NT2/D1 (cell line): ENCODE results near the gene IMPDH1.

ENCODE experiments used
- SUZ12 ChIP-seq: IDR thresholded peaks from 2 replicates; pipeline ENCODE4 v1.6.1; 2011; ENCODE audit not compliant: insufficient read length, insufficient read depth; ENCODE audit errors: extremely low read depth
- YY1 ChIP-seq: IDR thresholded peaks from 2 replicates; pipeline ENCODE4 v1.6.1; 2011; ENCODE audit not compliant: insufficient read length, insufficient read depth
- ZNF274 ChIP-seq: IDR thresholded peaks from 2 replicates; pipeline ENCODE4 v1.6.1; 2011; ENCODE audit warnings: mild to moderate bottlenecking, low read depth, low read length

DNA sequence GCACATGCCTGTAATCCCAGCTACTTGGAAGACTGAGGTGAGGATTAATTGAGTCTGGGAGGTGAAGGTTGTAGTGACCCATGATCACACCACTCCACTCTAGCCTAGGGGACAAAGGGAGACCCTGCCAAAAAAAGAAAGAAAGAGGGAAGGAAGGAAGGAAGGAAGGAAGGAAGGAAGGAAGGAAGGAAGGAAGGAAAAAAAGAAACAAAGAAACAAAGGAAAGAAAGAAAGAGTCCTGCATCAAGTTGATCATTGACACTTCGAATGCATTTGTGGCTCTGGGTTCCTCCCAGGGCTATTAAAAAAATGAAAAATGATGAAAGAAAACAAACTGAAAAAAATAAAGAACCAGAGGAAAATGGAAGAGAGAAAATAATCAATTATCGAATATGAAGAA is 44.4 kb downstream of the IMPDH1 start:
- TF ChIP-seq YY1 (no peak), SUZ12 (no peak), ZNF274 (no peak)
